ENCODE measurements around the gene FER1L5.
A peak's percentile ranks its signal among the peaks of the same experiment; 100 is the strongest.

FER1L5 gene

GRCh38 chr2:96683972-96684820 lies 41.6 kb downstream of the FER1L5 start:
- DNase-seq = no peak

- no peak for DNase-seq
These were observed 42.5 kb downstream of the FER1L5 start for GRCh38 chr2:96684883-96685576.

- peak; percentile 44 for DNase-seq
These were observed 43.3 kb downstream of the FER1L5 start for GRCh38 chr2:96685577-96686459.

GRCh38 chr2:96687266-96687665 lies 44.7 kb downstream of the FER1L5 start:
- no peak for DNase-seq

- no peak for DNase-seq
These were observed 45.4 kb downstream of the FER1L5 start for GRCh38 chr2:96687711-96688640.

- no peak for DNase-seq
These were observed 46.3 kb downstream of the FER1L5 start for GRCh38 chr2:96688649-96689430.

GRCh38 chr2:96689431-96689991 lies 46.9 kb downstream of the FER1L5 start:
- no peak for DNase-seq

GRCh38 chr2:96690306-96691021 lies 47.9 kb downstream of the FER1L5 start:
- no peak for DNase-seq

GRCh38 chr2:96691022-96691612 lies 48.6 kb downstream of the FER1L5 start:
- DNase-seq = no peak

- DNase-seq = no peak
These were observed 49.8 kb downstream of the FER1L5 start for GRCh38 chr2:96692094-96692971.

- DNase-seq = no peak
These were observed 51.0 kb downstream of the FER1L5 start for GRCh38 chr2:96693286-96694200.

- DNase-seq = no peak
These were observed 51.7 kb downstream of the FER1L5 start for GRCh38 chr2:96694279-96694678.

GRCh38 chr2:96694816-96695455 lies 52.4 kb downstream of the FER1L5 start:
- DNase-seq = no peak

GRCh38 chr2:96695602-96696001 lies 53.0 kb downstream of the FER1L5 start:
- no peak for DNase-seq

- DNase-seq = no peak
These were observed 54.9 kb downstream of the FER1L5 start for GRCh38 chr2:96697476-96697875.

GRCh38 chr2:96698221-96698861 lies 55.8 kb downstream of the FER1L5 start:
- DNase-seq = no peak

GRCh38 chr2:96699021-96699420 lies 56.5 kb downstream of the FER1L5 start:
- no peak for DNase-seq
